ENCODE results near the gene TMEM131. TPM values are rescaled to one million over a fixed set of nuclear protein-coding genes. Genes with fewer than 3 reads are reported as not detected.
"Not testable (repeated sequence)": the region's sequence is repeated elsewhere in the genome, so short reads cannot be mapped to it uniquely, and the experiment has no call there.

The TMEM131 gene
- total RNA-seq, 1 experiment from 2014 or later: 7.4 TPM

GRCh38 chr2:97928591-97928990 lies 67.2 kb downstream of the TMEM131 start:
- DNase-seq (ENCODE audit: low spot score): peak; percentile 63
- in situ Hi-C loops (cut with HindIII; ENCODE audit: low sequenced_read_pairs): no loop called here

- no peak for DNase-seq (ENCODE audit: low spot score)
These were observed 68.8 kb downstream of the TMEM131 start for GRCh38 chr2:97926946-97927345.

DNA sequence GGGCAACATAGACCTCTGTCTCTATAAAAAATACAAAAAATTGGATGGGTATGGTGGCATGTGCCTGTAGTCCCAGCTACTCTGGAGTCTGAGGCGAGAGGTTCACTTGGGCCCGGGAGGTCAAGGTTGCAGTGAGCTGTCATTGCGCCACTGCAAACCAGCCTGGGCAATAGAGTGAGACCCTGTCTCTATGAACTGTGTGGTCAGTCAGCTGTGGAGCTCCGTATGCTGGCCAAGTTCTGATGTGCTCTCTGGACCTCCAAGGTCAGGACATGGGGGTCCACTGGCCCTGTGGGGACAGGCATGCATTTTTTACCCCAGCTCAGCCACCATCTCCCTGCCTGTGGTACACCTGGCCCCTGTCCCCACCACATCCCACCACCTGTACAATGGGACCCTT lies 71.6 kb downstream of the TMEM131 start:
- in situ Hi-C loops (cut with HindIII; ENCODE audit: low sequenced_read_pairs): no loop called here
- DNase-seq (ENCODE audit: low spot score): no peak

More at GRCh38 chr2:97926946-97927345, 68.8 kb downstream of the TMEM131 start:
- in situ Hi-C loops (cut with HindIII; ENCODE audit: low sequenced_read_pairs): no loop called here

- in situ Hi-C loops (cut with HindIII; ENCODE audit: low sequenced_read_pairs): no loop called here
- DNase-seq (ENCODE audit: low spot score): peak; percentile 98
These were observed 75.9 kb downstream of the TMEM131 start for GRCh38 chr2:97919858-97920257.

DNA sequence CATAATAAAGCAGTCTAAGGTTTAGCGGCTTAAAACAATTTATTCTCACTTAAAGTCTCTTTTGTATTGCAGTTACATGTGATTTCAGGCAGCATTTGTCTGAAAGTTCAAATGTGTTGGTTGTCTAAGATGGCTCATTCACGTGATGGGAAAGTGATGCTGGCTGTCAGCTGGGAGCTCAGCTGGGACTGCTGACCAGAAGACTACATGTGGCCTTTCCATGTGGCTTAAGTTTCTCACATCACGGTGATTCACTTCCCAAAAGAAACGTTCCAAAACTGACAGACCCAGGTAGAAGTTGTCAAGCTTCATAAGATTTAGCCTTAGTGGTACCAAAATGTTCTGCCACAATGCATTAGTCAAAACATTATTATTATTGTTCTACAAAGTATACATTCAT lies 76.9 kb downstream of the TMEM131 start:
- no peak for DNase-seq (ENCODE audit: low spot score)
- in situ Hi-C loops (cut with HindIII; ENCODE audit: low sequenced_read_pairs): no loop called here

- in situ Hi-C loops (cut with HindIII; ENCODE audit: low sequenced_read_pairs); DNase-seq (ENCODE audit: low spot score): not testable (repeated sequence)
These were observed 78.1 kb downstream of the TMEM131 start for GRCh38 chr2:97917668-97918067.

DNA sequence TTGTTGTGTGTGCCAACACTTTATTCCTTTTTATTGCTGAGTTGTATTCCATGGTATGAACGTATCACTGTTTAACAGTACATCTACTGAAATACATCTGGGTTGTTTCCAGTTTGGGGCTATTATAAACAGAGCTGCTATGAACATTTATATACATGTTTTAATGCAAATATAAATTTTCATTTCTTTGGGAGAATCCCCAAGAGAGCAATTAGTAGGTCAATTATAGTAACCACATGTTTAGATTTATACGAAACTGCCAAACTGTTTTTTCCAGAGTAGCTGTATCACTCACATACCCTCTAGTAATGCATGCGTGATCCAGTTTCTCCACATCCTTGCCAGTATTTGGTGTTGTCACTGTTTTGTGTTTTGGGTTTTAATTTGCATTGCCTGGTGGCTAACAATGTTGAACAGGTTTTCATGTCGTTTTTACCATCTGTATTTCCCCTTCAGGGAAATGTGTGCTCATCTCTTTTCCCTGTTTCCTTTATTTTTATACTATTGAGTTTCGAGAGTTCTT lies 81.0 kb downstream of the TMEM131 start:
- in situ Hi-C loops (cut with HindIII; ENCODE audit: low sequenced_read_pairs): no loop called here
- no peak for DNase-seq (ENCODE audit: low spot score)

- DNase-seq (ENCODE audit: low spot score): no peak
- in situ Hi-C loops (cut with HindIII; ENCODE audit: low sequenced_read_pairs): no loop called here
These were observed 81.9 kb downstream of the TMEM131 start for GRCh38 chr2:97913846-97914245.

GRCh38 chr2:97911922-97912575 lies 83.7 kb downstream of the TMEM131 start:
- no peak for DNase-seq (ENCODE audit: low spot score)
- in situ Hi-C loops (cut with HindIII; ENCODE audit: low sequenced_read_pairs): no loop called here

DNA sequence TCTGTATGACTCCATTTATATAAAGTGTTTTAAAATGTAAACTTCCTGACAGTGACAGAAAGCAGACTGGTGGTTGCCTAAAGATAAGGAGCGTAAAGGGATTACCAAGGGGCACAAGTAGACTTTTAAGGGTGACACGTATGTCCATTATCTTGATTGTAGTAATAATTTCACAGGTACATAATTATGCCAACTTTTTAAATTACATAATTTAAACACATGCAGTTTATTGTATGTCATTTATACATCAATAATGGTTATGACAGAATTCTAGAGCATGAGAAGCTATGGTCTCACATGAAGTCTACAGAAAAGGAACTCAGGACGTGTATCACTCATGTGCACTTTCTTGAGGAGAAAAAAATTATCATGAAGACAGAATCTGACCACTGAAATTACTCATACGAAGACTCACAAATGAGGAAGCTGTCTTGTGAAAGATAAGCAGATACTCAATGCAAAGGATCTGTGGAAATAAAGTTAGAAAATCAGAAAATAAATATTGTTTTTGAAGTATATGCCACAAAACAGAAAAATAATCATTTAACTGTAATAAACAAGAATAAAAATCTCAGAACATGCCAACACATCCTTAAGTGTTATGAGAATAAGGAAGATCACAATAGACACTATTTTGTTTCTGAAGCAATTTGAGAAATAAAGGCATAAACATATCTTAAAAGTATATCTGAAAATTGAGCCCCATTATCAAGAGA lies 84.4 kb downstream of the TMEM131 start:
- in situ Hi-C loops (cut with HindIII; ENCODE audit: low sequenced_read_pairs): no loop called here
- DNase-seq (ENCODE audit: low spot score): no peak

- in situ Hi-C loops (cut with HindIII; ENCODE audit: low sequenced_read_pairs): no loop called here
- no peak for DNase-seq (ENCODE audit: low spot score)
These were observed 85.1 kb downstream of the TMEM131 start for GRCh38 chr2:97910403-97911205.

DNA sequence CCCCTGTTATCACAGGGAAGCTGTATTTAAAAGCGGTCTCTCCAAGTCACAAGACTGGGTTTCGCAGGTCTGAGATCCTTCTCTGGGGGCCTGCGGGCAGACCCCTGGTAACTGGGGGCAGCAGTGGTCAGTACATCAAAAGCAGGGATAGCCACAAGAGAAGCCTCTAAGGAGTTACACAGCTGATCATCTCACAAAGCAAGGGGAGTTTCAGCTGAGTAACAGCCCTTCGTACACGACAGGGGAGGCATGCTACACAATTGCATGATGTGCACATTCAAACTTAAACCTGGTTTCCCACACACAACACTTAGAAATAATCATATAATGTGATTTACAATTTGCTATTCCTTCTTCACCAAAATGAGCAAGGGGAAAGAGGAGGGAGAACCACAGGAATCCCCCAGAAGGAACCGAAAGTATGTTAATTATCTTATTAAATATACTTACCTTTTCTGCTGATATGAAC lies 87.5 kb downstream of the TMEM131 start:
- in situ Hi-C loops (cut with HindIII; ENCODE audit: low sequenced_read_pairs): no loop called here
- DNase-seq (ENCODE audit: low spot score): no peak

- DNase-seq (ENCODE audit: low spot score): no peak
- in situ Hi-C loops (cut with HindIII; ENCODE audit: low sequenced_read_pairs): no loop called here
These were observed 88.2 kb downstream of the TMEM131 start for GRCh38 chr2:97907369-97908100.

DNA sequence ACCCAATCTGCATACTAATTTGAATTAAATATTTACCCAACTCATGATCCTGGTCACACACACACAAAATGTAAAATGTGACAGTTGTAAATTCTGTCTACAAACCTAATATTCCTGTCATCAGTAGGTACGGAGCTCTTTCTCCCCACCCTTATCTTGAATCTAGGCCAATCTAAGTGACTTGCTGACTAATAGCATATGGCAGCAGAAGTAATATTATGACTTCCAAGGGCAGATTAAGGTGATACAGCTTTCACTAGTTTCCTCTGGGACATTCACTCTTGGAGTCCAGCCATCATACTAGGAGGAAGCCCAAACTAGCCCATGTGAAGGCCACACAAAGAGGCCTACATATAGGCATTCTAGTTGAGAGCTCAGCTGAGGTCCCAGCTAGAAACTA lies 89.4 kb downstream of the TMEM131 start:
- no peak for DNase-seq (ENCODE audit: low spot score)
- in situ Hi-C loops (cut with HindIII; ENCODE audit: low sequenced_read_pairs): no loop called here

DNA sequence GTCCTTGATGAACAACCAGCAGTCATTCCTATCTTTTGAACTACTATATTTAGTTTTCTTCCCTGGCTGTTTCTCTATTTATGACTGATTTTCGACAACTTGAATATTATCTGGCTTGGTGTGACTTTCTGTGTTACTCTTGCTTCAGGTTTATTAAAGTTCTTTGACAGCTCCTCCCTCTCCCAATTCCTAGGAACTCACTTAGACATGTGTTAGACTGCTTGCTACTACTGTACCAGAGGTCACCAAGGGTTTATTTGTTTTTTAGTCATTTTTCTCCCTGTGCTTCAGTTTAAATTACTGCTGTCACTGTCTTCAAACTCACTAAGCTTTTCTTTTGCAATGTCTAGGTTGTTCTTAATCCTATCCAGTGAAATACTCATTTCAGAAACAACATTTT lies 90.5 kb downstream of the TMEM131 start:
- in situ Hi-C loops (cut with HindIII; ENCODE audit: low sequenced_read_pairs): no loop called here
- no peak for DNase-seq (ENCODE audit: low spot score)

GRCh38 chr2:97901862-97902261 lies 93.9 kb downstream of the TMEM131 start:
- no peak for DNase-seq (ENCODE audit: low spot score)
- in situ Hi-C loops (cut with HindIII; ENCODE audit: low sequenced_read_pairs): no loop called here

- DNase-seq (ENCODE audit: low spot score): no peak
- in situ Hi-C loops (cut with HindIII; ENCODE audit: low sequenced_read_pairs): no loop called here
These were observed 94.9 kb downstream of the TMEM131 start for GRCh38 chr2:97900806-97901205.

GRCh38 chr2:97893042-97893441 lies 102.7 kb downstream of the TMEM131 start:
- DNase-seq (ENCODE audit: low spot score); in situ Hi-C loops (cut with HindIII; ENCODE audit: low sequenced_read_pairs): not testable (repeated sequence)

DNA sequence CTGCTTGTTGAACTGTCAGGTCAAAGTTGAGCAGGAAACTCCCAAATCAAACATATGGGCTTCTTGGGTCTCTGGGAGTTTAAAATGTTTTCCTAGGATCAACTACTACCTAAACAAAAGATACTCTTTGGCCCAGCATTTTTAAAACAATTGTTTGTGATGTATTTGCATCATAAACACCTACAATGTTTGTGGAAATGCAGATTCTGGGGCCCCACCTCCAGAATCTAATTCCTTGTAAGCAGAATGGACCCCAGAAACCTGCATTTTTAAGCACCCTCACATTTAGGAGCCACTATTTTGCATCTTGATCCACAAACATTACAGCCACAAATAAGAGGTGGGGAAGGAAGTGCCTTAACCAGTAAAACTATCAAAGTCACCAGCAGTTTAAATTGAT lies 104.1 kb downstream of the TMEM131 start:
- DNase-seq (ENCODE audit: low spot score): no peak
- in situ Hi-C loops (cut with HindIII; ENCODE audit: low sequenced_read_pairs): no loop called here

Data from G401 (cell line).